ENCODE measurements around the gene HPD. TPM values are rescaled to one million over a fixed set of nuclear protein-coding genes. Genes with fewer than 3 reads are reported as not detected.
"Not testable (repeated sequence)": the region's sequence is repeated elsewhere in the genome, so short reads cannot be mapped to it uniquely, and the experiment has no call there.

Gene HPD
- total RNA-seq, 3 donors from 2014 or later = 0.63 to 1.0 TPM; not detected in 1

- H3K36me3 ChIP-seq (ENCODE audit: low read depth) = no peaks in the 10 kb centered on the region
- H3K4me3 ChIP-seq = no peak overlapping the region
- intact Hi-C loops (cut with DNase I, micrococcal nuclease) = no loop called here
- peaks cover 2% of the 10 kb centered on the region for H3K4me1 ChIP-seq (ENCODE audit: low read depth)
- no peaks in the 10 kb centered on the region for H3K9me3 ChIP-seq
- ATAC-seq (peak; percentile 75), DNase-seq (peak; percentile 55 to 62 (median 61))
- no peak for TF ChIP-seq CTCF (IDR thresholded peaks at IDR 0.05)
These were observed 14.0 kb upstream of the HPD start for GRCh38 chr12:121872546-121873215.

- H3K4me3 ChIP-seq = no peak overlapping the region
- DNase-seq = no peak
- H3K36me3 ChIP-seq (ENCODE audit: low read depth) = no peaks in the 10 kb centered on the region
- peaks cover 2% of the 10 kb centered on the region for H3K4me1 ChIP-seq (ENCODE audit: low read depth)
- ATAC-seq = no peak
- H3K9me3 ChIP-seq = no peaks in the 10 kb centered on the region
- intact Hi-C loops (cut with DNase I, micrococcal nuclease) = no loop called here
- no peak for TF ChIP-seq CTCF (IDR thresholded peaks at IDR 0.05)
These were observed 12.8 kb upstream of the HPD start for GRCh38 chr12:121871467-121871866.

GRCh38 chr12:121869229-121869628, 10.6 kb upstream of the HPD start:
- H3K9me3 ChIP-seq; H3K4me3 ChIP-seq; H3K4me1 ChIP-seq (ENCODE audit: low read depth); H3K36me3 ChIP-seq (ENCODE audit: low read depth); DNase-seq; ATAC-seq; intact Hi-C loops (cut with DNase I, micrococcal nuclease): not testable (repeated sequence)

- H3K36me3 ChIP-seq (ENCODE audit: low read depth) = no peaks in the 10 kb centered on the region
- no peaks in the 10 kb centered on the region for H3K4me1 ChIP-seq (ENCODE audit: low read depth)
- no peak for ATAC-seq
- intact Hi-C loops (cut with DNase I, micrococcal nuclease) = no loop called here
- DNase-seq = no peak
- H3K9me3 ChIP-seq = no peaks in the 10 kb centered on the region
- no peak for TF ChIP-seq CTCF (IDR thresholded peaks at IDR 0.05)
- H3K4me3 ChIP-seq = no peak overlapping the region
These were observed 7.7 kb upstream of the HPD start for GRCh38 chr12:121866331-121866730.

GRCh38 chr12:121861636-121862254, 3.1 kb upstream of the HPD start:
- Histone ChIP-seq H3K36me3 (ENCODE audit: low read depth) (no peaks in the 10 kb centered on the region), H3K4me1 (ENCODE audit: low read depth) (no peaks in the 10 kb centered on the region), H3K9me3 (no peaks in the 10 kb centered on the region), H3K4me3 (no peak overlapping the region)
- TF ChIP-seq CTCF (IDR thresholded peaks at IDR 0.05) = no peak
- ATAC-seq (no peak), DNase-seq (no peak)
- intact Hi-C loops (cut with DNase I, micrococcal nuclease) = no loop called here

GRCh38 chr12:121860699-121861098, 2.0 kb upstream of the HPD start:
- DNase-seq; intact Hi-C loops (cut with DNase I, micrococcal nuclease); ATAC-seq; H3K4me1 ChIP-seq (ENCODE audit: low read depth); H3K4me3 ChIP-seq; H3K9me3 ChIP-seq; H3K36me3 ChIP-seq (ENCODE audit: low read depth): not testable (repeated sequence)
